Fibroblast of pulmonary artery (primary cell): ENCODE results near the gene OGFRL1.
A peak's percentile ranks its signal among the peaks of the same experiment; 100 is the strongest.

ENCODE experiments used
- DNase-seq: peaks from one replicate; pipeline ENCODE4 v3.0.0-alpha.2; 2010; ENCODE audit warnings: low read depth
- H3K4me3 ChIP-seq: replicated peaks from 2 replicates; pipeline ENCODE4 v1.5.1; 2011; ENCODE audit warnings: low read depth, mild to moderate bottlenecking, control low read depth, low read length, moderate library complexity
- CTCF ChIP-seq: IDR thresholded peaks from 2 replicates; pipeline ENCODE4 v1.5.1; 2011; ENCODE audit warnings: mild to moderate bottlenecking, control low read depth, low read length, inconsistent platforms; ENCODE audit errors: missing control alignments

Gene OGFRL1

GRCh38 chr6:71294121-71294523 lies 5.5 kb downstream of the OGFRL1 start:
- no peak overlapping the region for H3K4me3 ChIP-seq
- DNase-seq, result peak; percentile 80
- no peak for TF ChIP-seq CTCF

GRCh38 chr6:71298459-71298858 lies 9.8 kb downstream of the OGFRL1 start:
- H3K4me3 ChIP-seq, result no peak overlapping the region
- TF ChIP-seq CTCF, result no peak
- no peak for DNase-seq

GRCh38 chr6:71299541-71300470 lies 11.2 kb downstream of the OGFRL1 start:
- DNase-seq, result no peak
- H3K4me3 ChIP-seq, result no peak overlapping the region
- TF ChIP-seq CTCF, result no peak

GRCh38 chr6:71300561-71301168 lies 12.1 kb downstream of the OGFRL1 start:
- no peak overlapping the region for H3K4me3 ChIP-seq
- no peak for DNase-seq
- TF ChIP-seq CTCF, result no peak

GRCh38 chr6:71301546-71301945 lies 12.9 kb downstream of the OGFRL1 start:
- no peak for DNase-seq
- H3K4me3 ChIP-seq, result no peak overlapping the region
- no peak for TF ChIP-seq CTCF

GRCh38 chr6:71309656-71310055 lies 21.0 kb downstream of the OGFRL1 start:
- DNase-seq, result no peak
- TF ChIP-seq CTCF, result no peak
- no peak overlapping the region for H3K4me3 ChIP-seq
